HG02623 (cell line): Measurements from ENCODE around the gene AGAP3.

Source experiments
- ATAC-seq: cut with Tn5 transposase; IDR thresholded peaks from one replicate; pipeline ENCODE4 v1.9.1; 2021; ENCODE audit warnings: moderate library complexity; ENCODE audit not compliant: unreplicated experiment

Gene AGAP3

DNA sequence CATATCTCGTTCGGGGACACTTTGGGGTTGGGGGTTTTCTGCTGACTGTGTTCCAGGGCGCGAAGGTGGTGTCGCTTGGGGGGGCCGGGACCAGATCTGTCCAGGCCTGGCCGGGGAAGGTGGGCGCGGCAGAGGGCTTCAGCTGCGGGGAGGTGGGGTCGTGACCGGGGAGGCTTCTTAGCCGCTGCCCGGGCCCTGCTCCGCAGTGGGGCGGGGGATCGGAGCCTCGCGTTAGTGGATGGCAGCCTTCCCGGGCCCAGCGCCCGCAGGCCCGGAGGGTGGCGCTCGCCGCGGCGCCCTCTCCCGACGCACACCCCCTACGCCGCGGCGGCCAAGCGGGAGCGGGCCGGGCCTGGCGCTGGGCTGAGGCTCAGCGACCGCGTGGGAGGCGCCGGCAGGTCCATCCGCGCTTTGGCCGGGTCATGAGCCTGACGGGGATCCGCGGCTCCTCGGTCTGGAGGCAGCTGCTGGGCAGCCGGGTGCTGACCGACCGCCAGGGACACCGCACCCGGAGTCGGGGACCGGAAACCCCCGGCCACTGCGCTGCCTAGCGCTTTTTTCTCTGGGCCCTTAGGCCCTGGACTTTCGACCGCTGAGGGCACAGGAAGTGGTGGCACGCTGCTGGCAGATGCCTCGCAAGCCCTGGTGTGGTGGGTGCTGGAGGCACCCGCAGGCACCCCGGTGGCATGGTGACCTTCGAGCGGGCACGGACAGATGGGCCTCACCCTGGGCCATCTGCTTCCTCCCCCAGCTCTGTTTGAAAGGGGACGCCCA lies 1.2 kb downstream of the AGAP3 start:
- peak; percentile 20 for ATAC-seq

DNA sequence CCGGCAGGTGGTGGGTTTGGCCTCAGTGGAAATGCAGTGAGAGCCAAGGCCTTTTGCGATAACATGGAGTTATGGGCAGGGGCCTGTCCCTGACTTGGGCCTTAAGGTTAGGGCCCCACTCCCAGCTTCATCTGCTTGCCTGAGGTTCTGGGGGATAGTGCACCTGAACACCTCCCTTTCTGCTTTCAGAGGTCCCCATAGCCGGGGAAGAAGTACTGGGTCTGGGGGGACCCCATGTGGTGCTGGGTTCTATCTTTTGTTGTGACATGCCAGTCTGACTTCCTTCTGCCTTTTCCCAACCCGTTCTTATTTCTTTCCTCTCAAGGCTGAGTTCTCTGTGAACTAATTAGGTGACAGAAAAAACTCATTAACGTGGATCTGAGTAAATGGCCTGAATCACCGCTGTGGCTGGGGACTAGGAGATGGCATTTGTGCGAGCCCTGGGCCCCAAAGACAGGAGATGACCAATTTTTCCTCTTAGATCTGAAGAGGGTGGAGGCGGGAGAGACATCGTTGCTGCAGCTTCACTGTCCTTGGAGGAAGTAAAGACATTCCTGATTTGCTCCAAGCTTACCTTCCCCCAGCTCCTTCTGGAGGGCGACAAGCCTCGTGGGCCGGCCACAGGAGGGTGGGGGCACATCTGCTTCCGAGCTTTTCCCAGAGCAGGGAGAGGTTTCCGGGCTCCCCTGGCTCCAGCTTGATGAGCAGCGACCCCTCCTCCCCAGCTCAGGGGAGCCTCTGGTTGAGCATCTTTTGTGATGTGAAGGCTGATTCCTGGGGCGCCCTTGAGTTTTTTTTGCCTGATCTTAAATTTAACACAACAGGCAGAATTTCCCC lies 2.0 kb downstream of the AGAP3 start:
- no peak for ATAC-seq

DNA sequence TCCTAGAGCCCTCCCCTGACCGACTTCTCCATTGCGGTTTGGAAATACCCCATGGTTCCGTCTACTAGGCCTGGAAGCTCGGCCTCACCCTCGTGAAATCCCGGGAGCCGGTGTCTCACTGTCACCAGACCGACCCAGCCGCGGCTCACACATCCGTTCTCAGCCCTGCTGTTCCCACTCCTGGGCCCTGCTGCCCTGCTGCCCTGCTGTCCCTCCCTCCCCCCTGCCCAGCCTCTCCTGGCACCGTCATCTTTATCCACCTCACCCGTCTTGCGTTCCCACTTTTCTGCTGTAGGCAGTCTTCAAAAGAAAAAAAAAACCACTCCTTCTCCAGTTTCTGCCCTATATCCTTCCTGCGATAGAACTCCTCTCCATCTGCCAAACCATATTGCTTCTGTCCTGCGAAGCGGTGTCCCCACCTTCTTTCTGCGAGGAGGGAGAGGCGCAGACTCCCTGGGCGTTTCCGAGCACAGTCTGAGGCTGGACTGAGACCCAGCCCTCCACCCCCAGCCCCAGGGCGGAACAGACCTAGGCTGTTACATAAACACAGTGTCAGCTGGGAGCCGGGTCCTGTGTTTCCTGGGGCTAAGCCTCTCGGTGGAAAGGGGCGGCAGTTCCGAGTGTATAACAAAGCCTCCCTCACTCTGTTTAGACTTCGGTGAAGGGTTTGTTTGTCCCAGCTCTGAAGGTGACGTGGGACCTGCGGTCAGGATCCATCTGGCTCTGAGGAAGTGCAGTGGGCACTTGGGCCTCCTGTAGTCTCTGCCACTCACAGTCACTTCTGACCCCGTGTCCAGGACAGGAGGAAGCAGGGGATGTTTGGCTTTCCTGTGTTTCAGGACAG lies 2.8 kb downstream of the AGAP3 start:
- ATAC-seq = no peak

DNA sequence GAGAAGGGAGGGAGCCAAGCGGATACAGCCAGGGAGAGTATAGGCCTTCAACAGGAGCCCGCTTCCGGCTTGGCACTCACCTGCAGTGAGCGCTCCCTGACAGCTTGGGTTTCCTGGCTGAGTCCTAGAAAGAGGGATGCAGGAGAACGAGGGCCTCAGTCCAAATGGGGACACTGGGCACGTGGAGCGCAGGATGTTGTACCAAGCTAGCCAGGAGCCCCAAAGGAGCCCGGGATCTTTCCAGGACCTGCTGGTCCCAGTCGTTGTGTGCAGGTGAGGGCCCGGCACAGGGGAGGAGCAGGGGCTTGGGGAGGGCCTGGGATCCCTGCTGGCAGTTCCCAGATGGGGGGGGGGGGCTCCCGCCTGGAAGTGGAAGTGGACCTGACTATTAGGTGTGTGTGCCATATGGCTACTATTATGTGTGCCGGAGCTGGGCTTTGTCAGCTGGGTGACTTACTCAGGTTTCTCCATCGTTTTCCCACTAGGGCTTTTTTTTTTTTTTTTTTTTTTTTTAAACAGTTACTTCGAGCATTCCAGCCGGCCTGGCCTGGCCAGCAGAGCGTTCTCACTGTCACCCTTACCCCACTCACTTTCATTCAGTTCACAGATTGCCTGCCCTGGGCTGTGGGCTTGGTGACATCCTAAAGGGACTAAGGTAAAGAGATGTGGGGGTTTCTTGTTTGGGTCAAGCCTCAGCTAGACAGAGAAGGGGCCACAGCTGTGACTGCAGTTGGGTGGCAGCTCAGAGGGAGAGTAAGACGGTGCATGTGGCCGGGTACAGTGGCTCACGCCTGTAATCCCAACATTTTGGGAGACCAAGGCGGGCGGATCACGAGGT lies 3.8 kb downstream of the AGAP3 start:
- no peak for ATAC-seq

DNA sequence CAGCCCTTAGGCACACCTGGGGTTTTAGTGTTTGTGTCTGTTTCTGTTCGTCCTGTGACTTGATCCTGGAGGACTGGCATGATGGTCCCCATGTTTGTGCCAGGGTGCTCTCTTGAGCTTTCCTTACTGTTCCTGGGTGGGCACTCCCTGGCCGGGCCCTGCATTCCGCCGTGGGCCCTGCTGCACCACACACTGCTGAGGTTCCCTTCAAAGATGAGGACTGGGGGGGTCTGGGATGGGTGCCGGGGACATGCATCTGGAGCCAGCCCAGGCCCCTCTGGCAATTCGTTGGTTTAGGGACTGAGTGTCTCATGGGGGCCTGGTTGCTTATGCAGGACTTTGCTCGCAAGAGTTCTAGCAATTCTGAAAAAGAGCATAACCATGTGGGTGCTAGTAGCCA lies 4.7 kb downstream of the AGAP3 start:
- ATAC-seq = no peak

DNA sequence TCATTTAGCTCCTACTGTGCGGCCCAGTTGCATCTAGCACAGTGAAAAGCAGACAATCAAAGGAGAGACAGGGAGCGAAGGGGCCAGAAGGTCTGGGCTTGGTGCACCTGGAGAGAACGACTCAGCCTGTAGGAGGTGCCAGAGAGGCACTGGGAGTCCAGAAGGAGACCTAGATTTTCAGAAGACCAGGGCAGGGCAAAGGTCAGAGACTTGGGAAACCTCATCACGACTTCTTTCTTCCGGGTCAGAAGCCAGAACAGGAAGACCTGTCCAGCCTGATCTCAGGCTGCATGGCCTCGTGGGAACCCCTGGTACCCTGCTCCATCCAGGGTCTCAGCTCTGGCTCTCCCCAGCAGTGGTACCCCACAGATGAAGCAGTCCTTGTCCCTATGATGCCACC lies 5.2 kb downstream of the AGAP3 start:
- no peak for ATAC-seq

DNA sequence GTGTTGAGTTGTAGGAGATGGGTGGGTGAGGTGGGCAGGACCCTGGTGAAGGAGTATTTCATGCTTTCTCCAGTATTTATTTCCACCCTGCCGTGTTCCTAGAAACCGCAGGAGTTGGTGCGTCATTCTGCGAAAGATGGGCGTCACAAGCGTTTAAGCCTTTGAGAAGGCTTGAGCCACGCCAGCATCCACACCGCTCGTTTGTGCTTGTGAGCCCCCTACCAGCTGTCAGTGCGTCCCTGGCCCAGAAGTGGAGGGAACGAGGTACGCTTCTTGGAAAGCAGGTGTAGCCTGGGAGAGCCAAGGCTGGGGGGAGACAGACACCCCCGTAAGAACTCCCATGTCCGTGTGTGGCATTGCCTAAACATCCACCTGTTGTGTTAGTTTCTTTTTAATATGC lies 5.7 kb downstream of the AGAP3 start:
- ATAC-seq = no peak

DNA sequence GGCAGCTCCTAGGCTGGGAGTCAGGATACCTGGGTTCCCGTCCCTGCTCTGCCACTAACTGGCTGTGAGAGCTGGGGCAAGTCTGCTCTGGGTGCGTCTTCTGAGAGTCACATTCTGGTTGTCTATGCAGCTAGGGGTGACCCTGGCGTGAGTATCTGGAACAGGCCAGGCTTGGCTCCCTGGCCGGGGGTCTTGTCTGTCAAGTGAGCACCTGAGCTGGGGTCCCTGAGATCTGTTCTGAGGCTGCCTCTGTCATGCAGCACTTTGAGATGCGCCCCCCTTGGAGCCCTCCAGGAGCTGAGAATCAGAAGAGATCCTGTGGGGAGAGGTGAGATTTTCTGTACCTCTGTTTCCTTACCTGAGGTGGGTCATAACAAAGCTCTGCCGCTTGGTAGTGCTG lies 7.5 kb downstream of the AGAP3 start:
- no peak for ATAC-seq

DNA sequence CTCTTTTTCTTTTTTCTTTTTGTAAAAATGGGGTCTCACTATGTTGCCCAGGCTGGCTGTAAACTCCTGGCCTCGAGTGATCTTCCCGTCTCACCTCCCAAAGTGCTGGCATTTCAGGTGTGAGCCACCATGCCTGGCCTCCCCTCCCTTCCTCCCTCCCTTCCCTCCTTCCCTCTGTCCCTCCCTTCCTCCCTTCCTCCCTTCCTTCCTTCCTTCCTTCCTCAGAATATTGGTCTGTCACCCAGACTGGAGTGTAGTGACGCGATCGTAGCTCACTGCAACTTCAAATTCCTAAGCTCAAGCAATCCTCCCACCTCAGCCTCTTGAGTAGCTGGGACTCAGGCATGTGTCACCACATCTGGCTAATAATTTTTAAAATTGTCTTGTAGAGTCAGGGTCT lies 8.4 kb downstream of the AGAP3 start:
- ATAC-seq = no peak

DNA sequence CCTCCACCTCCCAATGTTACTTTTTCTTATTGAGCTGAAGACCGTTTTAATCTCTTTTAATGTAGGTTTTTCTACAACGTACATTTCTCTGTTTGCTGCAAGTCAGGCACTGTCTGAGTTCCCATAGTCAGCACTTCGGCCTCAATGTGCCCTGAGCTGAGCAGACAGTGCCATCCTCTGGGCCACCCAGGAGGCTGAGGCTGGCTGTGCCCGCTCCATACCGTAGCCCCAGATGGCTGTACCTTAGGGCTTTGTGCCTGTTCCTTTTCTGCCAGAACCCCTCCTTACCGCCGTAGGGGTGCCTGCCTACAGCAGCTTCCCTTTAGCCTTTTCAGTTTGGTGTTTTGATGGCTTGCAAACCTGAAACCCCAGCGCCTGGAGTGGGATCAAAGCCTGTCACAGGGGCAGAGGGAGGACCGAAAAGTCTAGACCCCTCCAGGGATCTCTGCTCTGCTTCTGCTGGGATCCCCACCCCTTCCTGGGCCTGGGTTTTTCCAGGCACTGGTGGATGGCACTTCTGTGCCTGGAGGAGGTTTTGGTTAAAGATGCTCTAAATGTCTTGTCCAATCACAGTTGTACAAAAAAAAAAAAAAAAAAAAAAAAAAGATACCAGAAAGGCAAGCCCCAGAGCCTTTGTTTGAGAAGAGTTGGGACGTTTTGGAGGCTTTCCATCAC lies 9.0 kb downstream of the AGAP3 start:
- ATAC-seq = no peak

DNA sequence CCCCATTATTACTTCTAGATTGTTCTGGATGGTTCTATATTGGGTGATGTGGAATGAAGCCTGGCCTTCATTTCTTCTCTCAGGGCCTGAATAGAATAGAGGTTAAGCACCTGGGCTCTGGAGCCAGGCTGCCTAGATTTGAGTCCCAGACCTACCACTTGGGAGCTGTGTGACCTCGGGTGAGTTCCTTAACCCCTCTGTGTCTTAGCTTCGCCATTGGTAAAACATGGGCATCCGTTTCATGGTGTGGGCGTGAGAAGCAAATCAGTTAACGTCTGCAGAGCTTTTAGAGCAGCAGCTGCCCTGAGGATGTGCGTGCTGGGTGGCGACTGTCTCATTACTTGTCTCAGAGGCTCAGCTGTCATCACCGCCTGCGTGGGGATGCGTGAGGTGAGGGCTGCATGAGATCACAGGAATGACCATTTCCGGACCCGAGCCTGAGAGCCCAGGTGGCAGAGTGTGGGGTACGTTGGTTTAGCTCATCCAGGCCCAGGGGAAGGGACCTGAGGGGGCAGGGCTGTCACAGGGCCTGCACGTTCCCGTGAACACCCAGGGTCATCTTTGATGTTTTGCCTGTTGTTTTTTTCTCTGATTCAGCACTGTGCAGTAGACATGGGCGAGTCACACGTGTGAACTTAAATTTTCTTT lies 9.7 kb downstream of the AGAP3 start:
- no peak for ATAC-seq

DNA sequence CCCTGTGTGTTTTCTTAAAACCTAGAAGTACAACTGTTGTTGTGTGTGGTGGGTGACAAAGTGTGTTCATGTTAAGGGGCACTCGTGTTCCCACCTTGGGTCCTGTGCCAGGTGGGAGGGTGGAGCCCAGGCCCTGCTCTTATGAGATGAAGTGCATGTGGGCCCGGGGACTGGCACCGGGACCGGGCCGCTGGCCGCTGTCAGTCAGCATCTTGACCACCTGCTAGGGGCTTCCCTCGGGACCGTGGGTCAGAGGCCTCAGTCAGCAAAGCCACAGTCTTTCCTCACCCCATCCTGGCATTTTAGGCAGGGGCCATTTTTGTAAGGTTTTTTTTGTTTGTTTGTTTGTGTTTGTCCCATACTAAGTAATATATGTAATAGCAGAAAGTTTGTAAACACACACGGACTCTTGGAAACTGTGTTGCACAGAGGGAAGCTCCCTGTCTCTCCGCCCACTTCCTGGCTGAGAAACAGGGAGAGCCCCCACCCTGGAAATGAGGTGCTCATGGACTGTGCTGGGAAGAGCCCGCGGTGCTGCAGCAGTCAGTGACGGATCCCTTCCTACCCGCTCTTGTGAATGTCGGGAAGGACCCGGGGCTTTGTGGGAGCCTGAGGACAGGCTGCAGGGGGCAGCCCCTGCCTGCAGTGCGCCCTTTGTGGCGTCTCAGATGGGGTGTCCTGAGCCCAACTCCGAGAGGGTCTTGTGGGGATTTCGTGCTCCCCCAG lies 13.4 kb downstream of the AGAP3 start:
- ATAC-seq = no peak

DNA sequence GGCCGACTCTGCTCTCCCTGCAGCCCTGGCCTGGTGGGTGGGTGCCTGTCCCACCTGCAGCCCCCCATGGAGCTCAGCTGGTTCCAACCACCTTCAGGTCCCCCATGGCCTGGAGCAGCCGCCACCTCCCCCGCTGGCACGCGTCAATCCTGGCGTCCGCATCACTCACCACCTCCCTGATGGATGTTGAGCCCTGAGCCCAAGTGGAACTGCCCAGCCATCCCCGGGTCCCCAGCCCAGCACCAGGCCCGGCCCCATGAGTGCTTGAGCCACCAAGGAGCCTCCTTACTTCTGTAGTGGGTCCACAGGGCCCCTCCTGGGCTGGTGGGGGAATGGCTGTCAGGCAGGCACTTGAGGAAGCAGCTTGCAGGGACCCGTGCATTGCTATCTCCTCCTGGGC lies 14.6 kb downstream of the AGAP3 start:
- ATAC-seq = no peak

DNA sequence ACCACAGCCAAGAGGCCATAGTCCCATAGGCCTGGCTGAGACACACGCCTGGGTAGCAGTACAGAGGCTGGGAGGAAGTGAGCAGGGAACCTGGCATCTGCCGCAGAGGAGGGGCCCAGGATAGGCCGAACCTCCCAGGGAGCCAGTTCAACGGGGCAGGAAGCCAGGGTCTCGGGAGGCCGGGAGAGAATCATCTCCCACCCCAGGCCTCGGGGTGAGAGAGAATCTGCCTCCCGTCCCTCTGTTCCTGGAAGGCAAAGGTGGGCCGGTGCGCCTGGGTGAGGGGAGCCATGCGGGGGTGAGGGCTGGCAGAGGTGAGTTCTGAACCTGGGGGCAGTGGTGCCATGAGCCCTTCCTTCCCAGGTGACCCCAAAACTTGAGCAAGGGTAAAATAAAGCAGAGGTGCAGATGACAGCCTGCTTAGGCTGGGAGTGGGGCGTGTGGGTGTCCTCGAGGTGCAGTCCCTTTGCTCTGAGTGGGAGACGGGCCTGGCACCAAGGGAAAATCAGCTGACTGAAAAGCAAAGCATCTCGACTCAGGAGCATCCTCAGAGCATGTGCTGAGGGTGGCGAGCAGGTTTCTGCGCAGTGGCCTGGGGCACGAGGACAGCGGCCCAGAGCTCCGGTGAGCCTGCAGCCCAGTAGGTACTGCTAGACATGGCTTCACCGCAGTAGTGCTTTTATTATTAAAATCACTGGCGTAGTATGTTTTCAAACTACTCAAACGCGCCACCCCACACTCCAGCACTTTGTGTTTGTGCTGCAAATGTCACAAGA lies 15.5 kb downstream of the AGAP3 start:
- no peak for ATAC-seq

DNA sequence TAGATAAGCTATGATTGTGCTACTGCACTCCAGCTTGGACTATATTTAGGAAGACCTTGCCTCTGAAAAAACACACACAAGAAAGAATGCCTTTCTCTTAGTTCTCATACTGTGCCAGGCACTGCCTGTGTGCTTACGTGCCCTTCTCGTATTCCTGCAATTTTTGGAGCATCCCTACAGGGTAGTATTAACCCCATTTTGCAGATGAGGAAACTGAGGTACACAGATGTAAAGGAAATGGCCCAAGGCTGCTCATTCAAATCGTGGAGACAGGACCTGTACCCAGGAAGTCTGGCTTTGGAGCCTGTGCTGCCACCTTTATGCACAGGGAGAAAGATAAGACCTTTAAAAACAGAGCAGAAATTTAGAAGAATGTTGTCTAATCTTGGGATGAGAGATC lies 16.7 kb downstream of the AGAP3 start:
- ATAC-seq = no peak

DNA sequence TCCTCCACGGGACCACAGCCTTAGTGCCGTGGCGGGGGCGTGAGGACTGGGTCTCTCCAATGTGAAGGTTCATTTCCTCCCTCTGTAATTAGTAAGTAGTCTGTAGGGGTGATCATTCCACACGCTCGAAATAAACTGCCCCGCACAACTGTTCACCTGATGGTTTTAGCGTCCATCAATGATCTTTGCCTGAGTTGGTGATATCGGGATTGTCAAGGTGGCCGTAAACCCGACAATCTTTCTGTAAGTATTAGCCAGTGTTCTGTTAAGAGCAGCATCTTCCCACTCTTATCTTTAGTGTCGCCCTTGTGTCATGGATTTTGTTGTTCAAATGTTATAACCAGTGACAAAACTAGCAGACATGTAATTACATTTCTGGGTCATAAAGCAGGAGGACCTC lies 17.7 kb downstream of the AGAP3 start:
- ATAC-seq = no peak

DNA sequence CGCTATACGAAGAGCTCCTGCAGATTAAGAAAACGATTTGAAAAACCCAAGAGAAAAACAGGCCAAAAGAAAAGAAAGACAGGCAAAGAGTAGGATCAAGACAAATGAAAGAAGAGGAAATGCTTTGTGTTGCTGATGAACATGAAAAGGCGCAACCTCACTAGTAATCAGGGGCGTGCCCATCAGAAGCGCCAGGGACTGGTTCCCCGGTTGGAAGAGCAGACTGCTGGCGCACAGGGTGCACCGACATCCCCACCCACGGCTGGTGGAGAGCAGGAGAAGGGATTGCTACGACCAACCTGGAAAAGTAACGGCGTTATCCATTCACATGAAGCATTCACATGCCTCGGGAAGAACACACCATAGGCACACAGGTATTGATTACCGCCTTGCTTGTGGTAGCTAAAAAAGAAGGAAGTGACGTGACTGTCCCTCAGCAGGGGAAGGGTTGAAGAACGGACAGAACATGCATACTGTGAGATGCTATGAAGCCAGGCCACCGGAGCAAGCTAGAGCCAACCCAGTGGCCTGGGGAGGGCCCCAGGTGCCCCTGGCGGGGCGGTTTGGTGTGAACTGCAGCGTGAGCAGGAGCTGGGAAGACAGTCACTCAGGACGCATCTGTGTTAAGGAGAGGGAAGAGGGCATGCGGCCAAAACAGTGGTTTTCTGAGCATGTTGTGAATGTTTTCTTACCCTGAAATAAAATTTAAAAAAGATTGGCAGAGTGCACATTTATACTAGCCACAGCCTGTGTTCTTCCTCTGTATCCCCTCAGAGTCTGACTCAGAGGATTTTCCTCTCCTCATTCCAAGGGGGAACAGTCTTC lies 18.3 kb downstream of the AGAP3 start:
- ATAC-seq = no peak
